ENCODE measurements around the gene CELF4. TPM values are rescaled to one million over a fixed set of nuclear protein-coding genes. Genes with fewer than 3 reads are reported as not detected.

CELF4 gene
- total RNA-seq, 2 donors from 2014 or later, result 0.85 to 1.8 TPM

- intact Hi-C loops (cut with DNase I, micrococcal nuclease), result no loop called here
- DNase-seq (no peak), ATAC-seq (no peak)
Observed at GRCh38 chr18:37249171-37249886, 316.3 kb downstream of the CELF4 start.

- no peak for DNase-seq
- intact Hi-C loops (cut with DNase I, micrococcal nuclease), result no loop called here
- ATAC-seq, result no peak
Observed at GRCh38 chr18:37248281-37248680, 317.3 kb downstream of the CELF4 start.

- DNase-seq (no peak), ATAC-seq (no peak)
- intact Hi-C loops (cut with DNase I, micrococcal nuclease), result no loop called here
Observed at GRCh38 chr18:37247497-37248161, 318.0 kb downstream of the CELF4 start.

GRCh38 chr18:37246779-37247340, 318.7 kb downstream of the CELF4 start:
- DNase-seq (no peak), ATAC-seq (no peak)
- intact Hi-C loops (cut with DNase I, micrococcal nuclease), result no loop called here

GRCh38 chr18:37244618-37245017, 321.0 kb downstream of the CELF4 start:
- intact Hi-C loops (cut with DNase I, micrococcal nuclease), result no loop called here
- DNase-seq (no peak), ATAC-seq (no peak)

GRCh38 chr18:37243741-37244140, 321.9 kb downstream of the CELF4 start:
- DNase-seq (no peak), ATAC-seq (no peak)
- intact Hi-C loops (cut with DNase I, micrococcal nuclease), result no loop called here

GRCh38 chr18:37242826-37243560, 322.6 kb downstream of the CELF4 start:
- ATAC-seq (no peak), DNase-seq (no peak)
- intact Hi-C loops (cut with DNase I, micrococcal nuclease), result no loop called here

GRCh38 chr18:37242091-37242490, 323.5 kb downstream of the CELF4 start:
- DNase-seq, result no peak
- intact Hi-C loops (cut with DNase I, micrococcal nuclease), result no loop called here
- ATAC-seq, result no peak

GRCh38 chr18:37238282-37239108, 327.1 kb downstream of the CELF4 start:
- ATAC-seq, result no peak
- intact Hi-C loops (cut with DNase I, micrococcal nuclease), result no loop called here

GRCh38 chr18:37235583-37235982, 330.0 kb downstream of the CELF4 start:
- intact Hi-C loops (cut with DNase I, micrococcal nuclease), result no loop called here
- DNase-seq (no peak), ATAC-seq (no peak)

More at GRCh38 chr18:37238282-37239108, 327.1 kb downstream of the CELF4 start:
- DNase-seq, result no peak

- ATAC-seq (no peak), DNase-seq (no peak)
- intact Hi-C loops (cut with DNase I, micrococcal nuclease), result no loop called here
Observed at GRCh38 chr18:37231251-37231650, 334.3 kb downstream of the CELF4 start.

- ATAC-seq, result no peak
- intact Hi-C loops (cut with DNase I, micrococcal nuclease), result no loop called here
- no peak for DNase-seq
Observed at GRCh38 chr18:37230768-37231167, 334.8 kb downstream of the CELF4 start.

- intact Hi-C loops (cut with DNase I, micrococcal nuclease), result no loop called here
- no peak for DNase-seq
- no peak for ATAC-seq
Observed at GRCh38 chr18:37225279-37225678, 340.3 kb downstream of the CELF4 start.

GRCh38 chr18:37222999-37223378, 342.6 kb downstream of the CELF4 start:
- no peak for DNase-seq
- intact Hi-C loops (cut with DNase I, micrococcal nuclease), result no loop called here
- ATAC-seq, result no peak

GRCh38 chr18:37222354-37222998, 343.1 kb downstream of the CELF4 start:
- intact Hi-C loops (cut with DNase I, micrococcal nuclease), result no loop called here

GRCh38 chr18:37219257-37219656, 346.3 kb downstream of the CELF4 start:
- intact Hi-C loops (cut with DNase I, micrococcal nuclease), result no loop called here
- ATAC-seq, result no peak
- no peak for DNase-seq

More at GRCh38 chr18:37222354-37222998, 343.1 kb downstream of the CELF4 start:
- DNase-seq (no peak), ATAC-seq (no peak)

GRCh38 chr18:37218022-37218590, 347.5 kb downstream of the CELF4 start:
- ATAC-seq, result no peak
- intact Hi-C loops (cut with DNase I, micrococcal nuclease), result no loop called here
- DNase-seq, result no peak

GRCh38 chr18:37210781-37211180, 354.8 kb downstream of the CELF4 start:
- no peak for DNase-seq
- ATAC-seq, result no peak
- intact Hi-C loops (cut with DNase I, micrococcal nuclease), result no loop called here

Measured in left colon (tissue), 2 donors.